ENCODE results near the gene IL10RB. TPM values are rescaled to one million over a fixed set of nuclear protein-coding genes. Genes with fewer than 3 reads are reported as not detected.

The IL10RB gene
- total and polyA plus RNA-seq, 2 of the 8 experiments (the other 6 are each of a cell fraction or from before 2014, with no cell fraction given), result 2.7 to 3.2 TPM

GRCh38 chr21:33219954-33220353 is 46.2 kb upstream of the IL10RB start:
- H3K14ac ChIP-seq (ENCODE audit: insufficient read length), result no peak overlapping the region
- H2BK15ac ChIP-seq (ENCODE audit: low read length), result no peak overlapping the region
- H3K9me3 ChIP-seq (ENCODE audit: insufficient read depth in 2 of 2, low read depth in 1 of 2, low read length in 1 of 2), result no peaks in the 10 kb centered on the region; a peak in 1 of 4 replicates
- no peaks in the 10 kb centered on the region for H3K23me2 ChIP-seq (ENCODE audit: low read depth, low read length)
- no peak overlapping the region for H2BK12ac ChIP-seq (ENCODE audit: low read depth, low read length)
- no peak overlapping the region for H3K23ac ChIP-seq (ENCODE audit: insufficient read length)
- H3K79me1 ChIP-seq (ENCODE audit: low read depth, low read length), result no peaks in the 10 kb centered on the region
- no peak overlapping the region for H4K5ac ChIP-seq (ENCODE audit: insufficient read length, low read depth, low read length)
- 82% methylated on average over 3 of the region's 3 CpGs; no CpG with 5 or more reads in 1 of the 2 experiments for WGBS, 2 experiments (ENCODE audit: extremely low coverage in 1 of 2, insufficient coverage in 1 of 2, insufficient read length in 1 of 2, insufficient replicate concordance in 2 of 2, low coverage in 1 of 2, low lambda C conversion rate in 2 of 2, missing lambda C conversion rate in 1 of 2)
- no peak overlapping the region for H3K4ac ChIP-seq (replicated peaks; ENCODE audit: insufficient read length, low read depth, low read length)
- no peak overlapping the region for H2BK120ac ChIP-seq (replicated peaks; ENCODE audit: low read depth, low read length)
- TF ChIP-seq KDM4A (IDR thresholded peaks at IDR 0.05; ENCODE audit: low read depth, low read length, severe bottlenecking) (no peak), CHD2 (IDR thresholded peaks at IDR 0.05; ENCODE audit: low read length) (no peak), HDAC2 (IDR thresholded peaks at IDR 0.05; ENCODE audit: borderline replicate concordance in 1 of 2, low read depth in 2 of 2, low read length in 2 of 2) (no peak)
- H3K27me3 ChIP-seq (replicated peaks in 1 of 4; ENCODE audit: control insufficient read depth in 3 of 4, extremely low read depth in 1 of 4, insufficient read depth in 3 of 4, low read length in 3 of 4), result no peaks in the 10 kb centered on the region; a peak in 1 of 7 replicates
- H3K4me2 ChIP-seq (ENCODE audit: insufficient read depth in 1 of 2, low read depth in 2 of 2, low read length in 2 of 2), result no peak overlapping the region
- no peak for FAIRE-seq
- no peaks in the 10 kb centered on the region for H4K20me1 ChIP-seq (replicated peaks in 1 of 2; ENCODE audit: control insufficient read depth in 1 of 2, insufficient read depth in 2 of 2, low read length in 2 of 2)
- H3K4me3 ChIP-seq (ENCODE audit: extremely low read depth in 1 of 4, insufficient read depth in 2 of 4, low read depth in 3 of 4, low read length in 4 of 4), result no peak overlapping the region
- H3K4me1 ChIP-seq (replicated peaks in 1 of 4; ENCODE audit: control insufficient read depth in 3 of 4, insufficient read depth in 4 of 4, low read length in 3 of 4), result peaks cover 0 to 5% (median 3%) of the 10 kb centered on the region in 4 experiments; a peak in 4 of 7 replicates
- H2AK5ac ChIP-seq (ENCODE audit: low read depth, low read length), result no peak overlapping the region
- no peak overlapping the region for H3K9ac ChIP-seq (replicated peaks in 1 of 4; ENCODE audit: extremely low read depth in 1 of 4, low read depth in 3 of 4, low read length in 3 of 4)
- H3K56ac ChIP-seq (replicated peaks; ENCODE audit: insufficient read length, low read depth, low read length), result no peak overlapping the region
- H3K27ac ChIP-seq (ENCODE audit: low read depth, low read length), result no peak overlapping the region
- no peak overlapping the region for H3K18ac ChIP-seq (ENCODE audit: extremely low read depth, low read length)
- H3K36me3 ChIP-seq (ENCODE audit: control insufficient read depth in 2 of 4, insufficient read depth in 4 of 4, low read length in 3 of 4), result no peaks in the 10 kb centered on the region
- H4K91ac ChIP-seq (replicated peaks; ENCODE audit: insufficient read length, low read length), result no peak overlapping the region
- ChIA-PET CTCF (ENCODE audit: partially characterized antibody) (interaction anchor here (0.7 to 1.2 kb wide), 2 partner anchors 99 to 143 kb away, joined by 3 to 4 read pairs; no protein-coding TSS in a partner anchor), POLR2A (ENCODE audit: partially characterized antibody) (no interaction called here)
- H4K8ac ChIP-seq (ENCODE audit: extremely low read depth, insufficient read depth, low read length), result no peak overlapping the region
- no peak overlapping the region for H2BK20ac ChIP-seq (ENCODE audit: low read length)
- H3K79me2 ChIP-seq (ENCODE audit: control insufficient read depth in 1 of 2, insufficient read depth in 2 of 2, low read length in 2 of 2), result no peaks in the 10 kb centered on the region
- DNase-seq (ENCODE audit: low read depth in 1 of 2, low spot score in 2 of 2), result no peak
- H2BK5ac ChIP-seq (ENCODE audit: low read depth, low read length), result no peak overlapping the region
- H2AFZ ChIP-seq (ENCODE audit: low read length), result no peak overlapping the region

Measured in H1 (cell line).